ENCODE measurements around the gene STMN3. TPM values are rescaled to one million over a fixed set of nuclear protein-coding genes. Genes with fewer than 3 reads are reported as not detected.

The STMN3 gene
- total RNA-seq, 1 donor from 2014 or later, result 14.7 TPM

GRCh38 chr20:63667858-63668257 lies 14.6 kb upstream of the STMN3 start:
- intact Hi-C loops (cut with DNase I), result no loop called here
- H3K27ac ChIP-seq, result no peak overlapping the region
- no peaks in the 10 kb centered on the region for H3K9me3 ChIP-seq
- no peaks in the 10 kb centered on the region for H3K27me3 ChIP-seq
- DNase-seq (ENCODE audit: extremely low spot score in 2 of 2), result no peak
- TF ChIP-seq POLR2A (IDR thresholded peaks at IDR 0.05) (no peak), CTCF (IDR thresholded peaks at IDR 0.05) (no peak), POLR2AphosphoS5 (IDR thresholded peaks at IDR 0.05; ENCODE audit: insufficient read depth in 1 of 2, low read depth in 1 of 2) (no peak)
- H3K4me1 ChIP-seq, result no peaks in the 10 kb centered on the region
- H3K4me3 ChIP-seq, result no peak overlapping the region
- H3K36me3 ChIP-seq, result peaks cover 0 to 22% of the 10 kb centered on the region in 2 donors

DNA sequence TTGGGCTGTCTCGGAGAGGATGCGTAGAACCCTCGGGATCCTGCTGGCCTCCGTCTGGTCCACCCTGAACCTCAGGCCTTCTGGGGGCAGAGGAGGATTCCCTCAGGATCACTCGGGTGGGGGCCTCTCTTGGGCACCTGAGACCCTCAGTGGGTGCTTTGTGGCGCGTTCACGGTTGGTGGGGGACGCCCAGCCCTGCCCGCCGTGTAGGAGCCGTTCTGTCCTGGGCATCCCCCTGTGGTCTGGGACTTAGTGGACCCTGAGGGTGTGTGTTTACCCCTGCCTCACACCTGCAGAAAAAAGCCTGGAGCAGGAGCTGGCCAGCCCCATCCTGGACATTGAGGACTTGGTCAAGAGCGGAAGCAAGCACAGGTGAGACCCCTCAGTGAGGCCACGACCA lies 12.5 kb upstream of the STMN3 start:
- Histone ChIP-seq H3K36me3 (peaks cover 0 to 40% of the 10 kb centered on the region in 2 donors), H3K9me3 (no peaks in the 10 kb centered on the region), H3K4me1 (no peaks in the 10 kb centered on the region), H3K27me3 (no peaks in the 10 kb centered on the region), H3K4me3 (no peak overlapping the region), H3K27ac (no peak overlapping the region)
- DNase-seq (ENCODE audit: extremely low spot score in 2 of 2), result no peak
- no peak for TF ChIP-seq POLR2AphosphoS5 (IDR thresholded peaks at IDR 0.05; ENCODE audit: insufficient read depth in 1 of 2, low read depth in 1 of 2)
- no peak for TF ChIP-seq POLR2A (IDR thresholded peaks at IDR 0.05)
- no peak for TF ChIP-seq CTCF (IDR thresholded peaks at IDR 0.05)
- intact Hi-C loops (cut with DNase I), result no loop called here

- TF ChIP-seq POLR2A (IDR thresholded peaks at IDR 0.05) (no peak), POLR2AphosphoS5 (IDR thresholded peaks at IDR 0.05; ENCODE audit: insufficient read depth in 1 of 2, low read depth in 1 of 2) (no peak), CTCF (IDR thresholded peaks at IDR 0.05) (no peak)
- no peak overlapping the region for H3K27ac ChIP-seq
- H3K4me1 ChIP-seq, result no peaks in the 10 kb centered on the region
- H3K9me3 ChIP-seq, result no peaks in the 10 kb centered on the region
- no peak overlapping the region for H3K4me3 ChIP-seq
- no peak for DNase-seq (ENCODE audit: extremely low spot score in 2 of 2)
- intact Hi-C loops (cut with DNase I), result no loop called here
- peaks cover 0 to 40% of the 10 kb centered on the region in 2 donors for H3K36me3 ChIP-seq
- no peaks in the 10 kb centered on the region for H3K27me3 ChIP-seq
Measured at GRCh38 chr20:63664861-63665594, 11.8 kb upstream of the STMN3 start.

GRCh38 chr20:63664143-63664851 lies 11.1 kb upstream of the STMN3 start:
- H3K4me3 ChIP-seq, result no peak overlapping the region
- peaks cover 0 to 40% of the 10 kb centered on the region in 2 donors for H3K36me3 ChIP-seq
- no peaks in the 10 kb centered on the region for H3K27me3 ChIP-seq
- H3K4me1 ChIP-seq, result peaks cover 4% of the 10 kb centered on the region
- no peak overlapping the region for H3K27ac ChIP-seq
- TF ChIP-seq CTCF (IDR thresholded peaks at IDR 0.05), result no peak
- TF ChIP-seq POLR2AphosphoS5 (IDR thresholded peaks at IDR 0.05; ENCODE audit: insufficient read depth in 1 of 2, low read depth in 1 of 2), result no peak
- no peak for TF ChIP-seq POLR2A (IDR thresholded peaks at IDR 0.05)
- intact Hi-C loops (cut with DNase I), result no loop called here
- H3K9me3 ChIP-seq, result no peaks in the 10 kb centered on the region
- no peak for DNase-seq (ENCODE audit: extremely low spot score in 2 of 2)

All from vagina (tissue), 2 donors.